PC-3 (cell line): Measurements from ENCODE around the gene PCK2. TPM values are rescaled to one million over a fixed set of nuclear protein-coding genes. Genes with fewer than 3 reads are reported as not detected.
A peak's percentile ranks its signal among the peaks of the same experiment; 100 is the strongest.

ENCODE experiments used
- ATAC-seq: fragments of 200-7000 bp; cut with Tn5 transposase; 2 replicates; pipeline ENCODE4 v1.9.1; 2020; ENCODE audit warnings: mild to moderate bottlenecking, moderate library complexity
- BruUV-seq: library from RNA; stranded (reverse); fragments of 400-500 nt; replicated peaks from 2 replicates; lab custom pipeline; 2021; lab: Mats Ljungman, UMichigan
- CTCF ChIA-PET: fragments of 300-600 bp; sonication (Branson Sonifier 250); formaldehyde crosslinking; loops from one replicate; lab custom pipeline; 2022; ENCODE audit warnings: antibody characterized with exemption; lab: Charles Lee
- POLR2A ChIA-PET: fragments of 300-600 bp; sonication (Branson Sonifier 250); formaldehyde crosslinking; loops from one replicate; lab custom pipeline; 2022; ENCODE audit warnings: antibody characterized with exemption; ENCODE audit not compliant: unreplicated experiment; lab: Charles Lee
- DNase-seq: peaks from one replicate; pipeline ENCODE4 v3.0.0-alpha.2; 2015
- H2AFZ ChIP-seq: fragments of 300-600 bp; sonication (generic); 2 replicates; pipeline ENCODE4 v1.6.0; 2016; ENCODE audit warnings: antibody characterized with exemption, low read length
- H3F3A ChIP-seq: fragments of 300-600 bp; sonication (generic); one replicate; pipeline ENCODE4 v1.6.0; 2017; ENCODE audit warnings: antibody characterized with exemption, low read length, control low read depth, mild to moderate bottlenecking; ENCODE audit not compliant: unreplicated experiment
- H3K27ac ChIP-seq: fragments of 300-600 bp; sonication (generic); 2 replicates; pipeline ENCODE4 v1.5.1; 2016; ENCODE audit warnings: mild to moderate bottlenecking, low read length
- H3K27me3 ChIP-seq: fragments of 300-600 bp; sonication (generic); 2 replicates; pipeline ENCODE4 v1.6.1; 2016; ENCODE audit warnings: low read length, mixed read lengths
- H3K36me3 ChIP-seq: fragments of 300-600 bp; sonication (generic); 2 replicates; pipeline ENCODE4 v1.6.1; 2016; ENCODE audit warnings: low read depth, mixed run types, low read length, mixed read lengths
- H3K4me1 ChIP-seq: fragments of 300-600 bp; sonication (generic); 2 replicates; pipeline ENCODE4 v1.5.1; 2016; ENCODE audit warnings: low read length; ENCODE audit not compliant: insufficient read depth
- H3K4me2 ChIP-seq: fragments of 300-600 bp; sonication (generic); 2 replicates; pipeline ENCODE4 v1.6.0; 2016; ENCODE audit warnings: low read length
- H3K4me3 ChIP-seq: fragments of 300-600 bp; sonication (generic); 2 replicates; pipeline ENCODE4 v1.5.1; 2016; ENCODE audit warnings: mild to moderate bottlenecking, low read length, mixed read lengths
- H3K79me2 ChIP-seq: fragments of 300-600 bp; sonication (generic); 2 replicates; pipeline ENCODE4 v1.6.1; 2017; ENCODE audit warnings: low read length, mixed read lengths
- H3K9ac ChIP-seq: fragments of 300-600 bp; sonication (generic); 2 replicates; pipeline ENCODE4 v1.6.0; 2016; ENCODE audit warnings: mild to moderate bottlenecking, low read length
- H3K9me2 ChIP-seq: fragments of 300-600 bp; sonication (generic); replicated peaks from 2 replicates; pipeline ENCODE4 v1.6.1; 2016; ENCODE audit warnings: mixed run types, low read length, mixed read lengths
- H3K9me3 ChIP-seq: fragments of 300-600 bp; sonication (generic); 2 replicates; pipeline ENCODE4 v1.6.1; 2016; ENCODE audit warnings: low read length, mixed read lengths
- H4K20me1 ChIP-seq: fragments of 300-600 bp; sonication (generic); 2 replicates; pipeline ENCODE4 v1.6.1; 2016; ENCODE audit warnings: low read length, mixed read lengths
- CTCF ChIP-seq: fragments of 300-600 bp; sonication (generic); conservative IDR thresholded peaks from 2 replicates; pipeline ENCODE4 v1.5.1; 2017; ENCODE audit warnings: antibody characterized with exemption, low read depth, mild to moderate bottlenecking, low read length
- EZH2 ChIP-seq: fragments of 300-600 bp; sonication (generic); IDR thresholded peaks from one replicate; pipeline ENCODE4 v1.6.1; 2017; ENCODE audit warnings: antibody characterized with exemption, mild to moderate bottlenecking, low read length; ENCODE audit not compliant: unreplicated experiment
- EZH2phosphoT487 ChIP-seq: fragments of 300-600 bp; sonication (generic); IDR thresholded peaks from 2 replicates; pipeline ENCODE4 v1.6.1; 2018; ENCODE audit warnings: mild to moderate bottlenecking, antibody characterized with exemption, low read length, borderline replicate concordance
- intact Hi-C: fragments of 100-400 bp; cut with micrococcal nuclease; formaldehyde crosslinking; loops from 2 replicates; pipeline ENCODE4 v1.9.0; 2023
- total RNA-seq: library from RNA; depleted of rRNA; stranded (reverse); fragments of >200 nt; gene quantifications from 2 replicates; pipeline ENCODE4 v1.2.3, GENCODE V29; 2014

PCK2 gene
- total RNA-seq, 1 experiment from 2014 or later = 11.6 TPM

GRCh38 chr14:24147761-24148428 is 53.8 kb downstream of the PCK2 start:
- peak overlapping the region; percentile 86 for H3K4me3 ChIP-seq
- H3K9me2 ChIP-seq = no peaks in the 10 kb centered on the region
- no peak overlapping the region for H3K27ac ChIP-seq
- intact Hi-C loops = loop anchor here (1.0 kb wide), 1 partner anchor 34 kb away; the partner anchor contains the start of genes DCAF11 and NRL
- peaks cover 17% of the 10 kb centered on the region for H3K4me1 ChIP-seq
- peaks cover 25% of the 10 kb centered on the region; the same call in 1 of the 2 replicates for H3K36me3 ChIP-seq
- H3F3A ChIP-seq = no peaks in the 10 kb centered on the region
- TSS peak; percentile 51 for BruUV-seq
- no peaks in the 10 kb centered on the region for H4K20me1 ChIP-seq
- H3K79me2 ChIP-seq = peaks cover 47% of the 10 kb centered on the region
- no peaks in the 10 kb centered on the region for H3K27me3 ChIP-seq
- POLR2A ChIA-PET = no interaction called here
- peak overlapping the region; percentile 90 for H3K4me2 ChIP-seq
- TF ChIP-seq EZH2 (no peak), EZH2phosphoT487 (no peak), CTCF (no peak)
- CTCF ChIA-PET = no interaction called here
- H3K9me3 ChIP-seq = no peaks in the 10 kb centered on the region
- ATAC-seq (no peak), DNase-seq (no peak)
- peak overlapping the region; percentile 79 for H2AFZ ChIP-seq
- H3K9ac ChIP-seq = peak overlapping the region; percentile 79

- no TSS peak for BruUV-seq
- Histone ChIP-seq H3F3A (no peaks in the 10 kb centered on the region), H3K79me2 (peaks cover 45% of the 10 kb centered on the region), H3K36me3 (peaks cover 23% of the 10 kb centered on the region; the same call in 1 of the 2 replicates), H3K4me3 (no peak overlapping the region), H4K20me1 (no peaks in the 10 kb centered on the region), H3K27ac (no peak overlapping the region), H3K9me3 (no peaks in the 10 kb centered on the region), H3K9me2 (no peaks in the 10 kb centered on the region), H3K4me2 (no peak overlapping the region), H3K4me1 (peaks cover 17% of the 10 kb centered on the region), H2AFZ (no peak overlapping the region), H3K9ac (no peak overlapping the region), H3K27me3 (no peaks in the 10 kb centered on the region)
- intact Hi-C loops = no loop called here
- DNase-seq (no peak), ATAC-seq (no peak)
- ChIA-PET CTCF (no interaction called here), POLR2A (no interaction called here)
- no peak for TF ChIP-seq EZH2phosphoT487
These were observed 55.3 kb downstream of the PCK2 start for GRCh38 chr14:24149302-24149969.

- intact Hi-C loops = no loop called here
These were observed 56.0 kb downstream of the PCK2 start for GRCh38 chr14:24150061-24150460.

More at GRCh38 chr14:24150061-24150460, 56.0 kb downstream of the PCK2 start:
- Histone ChIP-seq H3K9me3 (no peaks in the 10 kb centered on the region), H3K36me3 (peaks cover 29% of the 10 kb centered on the region; the same call in 1 of the 2 replicates), H3K4me1 (peaks cover 17% of the 10 kb centered on the region), H3K27ac (no peak overlapping the region), H3K4me3 (no peak overlapping the region), H3F3A (no peaks in the 10 kb centered on the region), H3K4me2 (no peak overlapping the region), H3K27me3 (no peaks in the 10 kb centered on the region), H3K9ac (no peak overlapping the region), H3K79me2 (peaks cover 39% of the 10 kb centered on the region), H3K9me2 (no peaks in the 10 kb centered on the region), H4K20me1 (no peaks in the 10 kb centered on the region), H2AFZ (no peak overlapping the region)
- TF ChIP-seq CTCF (no peak), EZH2phosphoT487 (no peak), EZH2 (no peak)
- POLR2A ChIA-PET = no interaction called here
- CTCF ChIA-PET = no interaction called here
- ATAC-seq = no peak
- DNase-seq = no peak
- no TSS peak for BruUV-seq
